HG03064 (cell line): ENCODE measurements around the gene WNT6.

ENCODE experiments used
- ATAC-seq: cut with Tn5 transposase; IDR thresholded peaks from one replicate; pipeline ENCODE4 v1.9.1; 2021; ENCODE audit warnings: low read depth; ENCODE audit not compliant: unreplicated experiment

WNT6 gene

GRCh38 chr2:218920504-218920903 lies 60.9 kb downstream of the WNT6 start:
- no peak for ATAC-seq
